K562 (cell line): ENCODE results near the gene REG4. TPM values are rescaled to one million over a fixed set of nuclear protein-coding genes. Genes with fewer than 3 reads are reported as not detected.
"Not testable (repeated sequence)": the region's sequence is repeated elsewhere in the genome, so short reads cannot be mapped to it uniquely, and the experiment has no call there.

Experiments used
- ATAC-seq: fragments of 200-7000 bp; cut with Tn5 transposase; 3 replicates; pipeline ENCODE4 v1.9.1; 2020; ENCODE audit warnings: moderate library complexity
- BruUV-seq: library from RNA; stranded (reverse); fragments of 400-500 nt; replicated peaks from 2 replicates; lab custom pipeline; 2021; lab: Mats Ljungman, UMichigan
- CTCF ChIA-PET: fragments of 300-600 bp; formaldehyde crosslinking; extraction: SDS; loops from one replicate; lab custom pipeline; 2021; ENCODE audit warnings: low intra/inter-chr PET ratio; lab: Yijun Ruan, JAX
- POLR2A ChIA-PET: fragments of 300-600, 350-650 bp; sonication (Branson Sonifier 250); formaldehyde crosslinking; extraction: SDS; loops from one replicate; lab custom pipeline; 2021; ENCODE audit warnings: antibody characterized with exemption, inconsistent platforms; lab: Yijun Ruan, JAX
- DNase-seq, 4 experiments: peaks; one replicate each; pipeline versions ENCODE4 v3.0.0 to v3.0.0-alpha.2; 2011 to 2018; ENCODE audit warnings: low spot score in 3 of 4, mixed read lengths in 3 of 4; ENCODE audit errors: extremely low read depth in 1 of 4
- FAIRE-seq: peaks from 2 replicates; lab custom pipeline; 2011; peaks lifted over from hg19 to GRCh38; lab: Jason Lieb, UNC
- H2AFZ ChIP-seq: 2 replicates; pipeline ENCODE4 v1.6.0; 2011; ENCODE audit warnings: low read depth, low read length, control low read depth, inconsistent platforms
- H3K27ac ChIP-seq: fragments of 200-600 bp; 3 replicates; pipeline ENCODE4 v1.8.0; 2011; ENCODE audit warnings: low read depth, mild to moderate bottlenecking, control low read depth, inconsistent platforms, low read length, moderate library complexity, mixed read lengths; ENCODE audit errors: extremely low read depth
- H3K27me3 ChIP-seq, 2 experiments: fragments of 300-600 bp in 1 of 2; 2 replicates in 1 of 2; 3 replicates in 1 of 2; pipeline versions ENCODE4 v1.6.0 to v1.8.0; 2011; ENCODE audit warnings: inconsistent platforms in 2 of 2, low read length in 2 of 2, mild to moderate bottlenecking in 1 of 2, mixed read lengths in 1 of 2, moderate library complexity in 1 of 2; ENCODE audit not compliant: control insufficient read depth in 2 of 2, insufficient read depth in 2 of 2
- H3K36me3 ChIP-seq: fragments of 300-600 bp; 3 replicates; pipeline ENCODE4 v1.8.0; 2011; ENCODE audit warnings: mild to moderate bottlenecking, low read length, inconsistent platforms; ENCODE audit not compliant: control insufficient read depth, insufficient read depth
- H3K4me1 ChIP-seq, 2 experiments: fragments of 200-600 bp in 1 of 2; replicated peaks in 1 of 2; 2 replicates in 1 of 2; 3 replicates in 1 of 2; pipeline versions ENCODE4 v1.5.1 to v1.8.0; 2011; ENCODE audit warnings: inconsistent platforms in 2 of 2, low read length in 2 of 2, mild to moderate bottlenecking in 1 of 2, mixed read lengths in 1 of 2, moderate library complexity in 1 of 2; ENCODE audit not compliant: control insufficient read depth in 2 of 2, insufficient read depth in 2 of 2
- H3K4me2 ChIP-seq: 2 replicates; pipeline ENCODE4 v1.6.1; 2011; ENCODE audit warnings: low read length, control low read depth, inconsistent platforms, mixed read lengths; ENCODE audit not compliant: insufficient read depth
- H3K4me3 ChIP-seq: fragments of 200-600 bp; sonication (generic), shearing (Covaris generic); 2 replicates; pipeline ENCODE4 v1.5.1; 2016; ENCODE audit warnings: control low read depth, inconsistent platforms
- H3K79me2 ChIP-seq: fragments of 200-600 bp; 3 replicates; pipeline ENCODE4 v1.8.0; 2011; ENCODE audit warnings: low read length, inconsistent platforms; ENCODE audit not compliant: control insufficient read depth, insufficient read depth
- H3K9ac ChIP-seq, 2 experiments: 2 replicates each; pipeline versions ENCODE4 v1.6.0 to v1.6.1; 2011; ENCODE audit warnings: low read depth in 2 of 2, low read length in 2 of 2, control low read depth in 1 of 2, inconsistent platforms in 1 of 2, mild to moderate bottlenecking in 1 of 2, mixed read lengths in 1 of 2; ENCODE audit not compliant: insufficient read depth in 1 of 2
- H3K9me1 ChIP-seq: one replicate; pipeline ENCODE4 v1.6.0; 2011; ENCODE audit warnings: inconsistent platforms, mild to moderate bottlenecking, low read length, moderate library complexity; ENCODE audit not compliant: control insufficient read depth, insufficient read depth
- H3K9me3 ChIP-seq: replicated peaks from 2 replicates; pipeline ENCODE4 v1.5.1; 2011; ENCODE audit warnings: low read depth, low read length, inconsistent platforms; ENCODE audit not compliant: control insufficient read depth, insufficient read depth
- H4K20me1 ChIP-seq: replicated peaks from 2 replicates; pipeline ENCODE4 v1.6.1; 2011; ENCODE audit warnings: low read length, inconsistent platforms, mixed read lengths; ENCODE audit not compliant: control insufficient read depth, insufficient read depth
- MTA1 ChIP-seq: fragments of 450-650 bp; IDR thresholded peaks from 2 replicates; pipeline ENCODE4 v1.6.1; 2017; ENCODE audit warnings: borderline replicate concordance
- NBN ChIP-seq: fragments of 450-650 bp; IDR thresholded peaks from 2 replicates; pipeline ENCODE4 v1.6.1; 2016; ENCODE audit warnings: low read depth, mild to moderate bottlenecking
- SRSF9 ChIP-seq: fragments of 200-400 bp; formaldehyde crosslinking; IDR thresholded peaks from 2 replicates; pipeline ENCODE4 v1.6.1; 2017; ENCODE audit warnings: low read depth, low read length, borderline replicate concordance
- TAF9B ChIP-seq: fragments of 450-650 bp; IDR thresholded peaks from 2 replicates; pipeline ENCODE4 v1.6.1; 2018; ENCODE audit warnings: mild to moderate bottlenecking; ENCODE audit not compliant: partially characterized antibody
- WGBS: fragments of 100-300 bp; shearing (Covaris generic); methylation state at CpG from one replicate; pipeline ENCODE4 v1.1.6; 2016; ENCODE audit warnings: low coverage, mixed read lengths; ENCODE audit not compliant: insufficient coverage; ENCODE audit errors: missing lambda C conversion rate; 5-methylcytosine and 5-hydroxymethylcytosine counted together
- in situ Hi-C: fragments of 300-500 bp; cut with MboI; formaldehyde crosslinking; loops from 4 replicates; pipeline ENCODE4 v1.15.0; 2018; ENCODE audit warnings: inconsistent platforms, mixed read lengths
- intact Hi-C: fragments of 100-400 bp; cut with micrococcal nuclease; formaldehyde crosslinking; loops from 2 replicates; pipeline ENCODE4 v1.14.2; 2022
- polyA plus RNA-seq, 8 experiments: library from polyadenylated mRNA; depleted of rRNA in 4 of 8; stranded (reverse) in 5 of 8; unstranded in 3 of 8; fragments of >200 nt; fragmentation: Nextera tagmentation in 2 of 8; fragmentation: Illumina TruSeq in 1 of 8; extraction: Ambion mirVana in 2 of 8; extraction: Trizol in 1 of 8; gene quantifications; 2 replicates each; pipeline versions ENCODE4 v1.2.1 to v1.2.3, GENCODE V29; 2011 to 2014; ENCODE audit warnings: inconsistent platforms in 1 of 8, missing spikeins in 1 of 8
- total RNA-seq, 7 experiments: library from RNA; depleted of rRNA in 6 of 7; stranded (reverse); fragments of >200 nt in 6 of 7; fragmentation: Illumina TruSeq in 2 of 7; extraction: Trizol in 2 of 7; gene quantifications; 2 replicates each; pipeline versions ENCODE4 v1.2.1 to v1.2.3, GENCODE V29; 2011 to 2021; ENCODE audit warnings: low replicate concordance in 1 of 7
- TF ChIP-seq, protein P1 (sequence below): fragments of 450-650 bp; IDR thresholded peaks from 2 replicates; pipeline ENCODE4 v1.7.0; 2016; ENCODE audit warnings: borderline replicate concordance

REG4 gene
- total and polyA plus RNA-seq, 9 of the 15 experiments (the other 6 are each of a cell fraction or from before 2014, with no cell fraction given) = not detected

DNA sequence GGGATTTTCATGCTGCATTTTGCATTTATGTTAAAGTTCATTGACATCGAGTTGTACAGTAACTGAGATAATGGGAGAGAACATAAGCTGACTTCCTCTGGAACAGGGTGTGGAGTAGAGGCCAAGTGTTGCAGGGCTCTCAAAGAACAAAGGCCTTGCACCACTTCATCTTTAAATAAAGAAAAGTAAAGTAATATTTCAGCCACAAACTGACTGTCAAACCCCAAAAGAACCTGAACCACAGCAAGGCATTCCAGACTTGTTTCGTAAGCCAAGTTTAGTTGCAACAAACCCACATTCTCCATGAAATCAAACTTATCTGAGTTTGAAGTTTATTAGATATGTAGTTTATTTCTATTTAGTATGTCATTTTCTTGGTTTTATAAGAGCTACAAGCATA, 23.5 kb downstream of the REG4 start:
- in situ Hi-C loops (no loop called here), intact Hi-C loops (no loop called here)
- TF ChIP-seq TAF9B = no peak
- no peak for TF ChIP-seq NBN
- TF ChIP-seq, protein P1, sequence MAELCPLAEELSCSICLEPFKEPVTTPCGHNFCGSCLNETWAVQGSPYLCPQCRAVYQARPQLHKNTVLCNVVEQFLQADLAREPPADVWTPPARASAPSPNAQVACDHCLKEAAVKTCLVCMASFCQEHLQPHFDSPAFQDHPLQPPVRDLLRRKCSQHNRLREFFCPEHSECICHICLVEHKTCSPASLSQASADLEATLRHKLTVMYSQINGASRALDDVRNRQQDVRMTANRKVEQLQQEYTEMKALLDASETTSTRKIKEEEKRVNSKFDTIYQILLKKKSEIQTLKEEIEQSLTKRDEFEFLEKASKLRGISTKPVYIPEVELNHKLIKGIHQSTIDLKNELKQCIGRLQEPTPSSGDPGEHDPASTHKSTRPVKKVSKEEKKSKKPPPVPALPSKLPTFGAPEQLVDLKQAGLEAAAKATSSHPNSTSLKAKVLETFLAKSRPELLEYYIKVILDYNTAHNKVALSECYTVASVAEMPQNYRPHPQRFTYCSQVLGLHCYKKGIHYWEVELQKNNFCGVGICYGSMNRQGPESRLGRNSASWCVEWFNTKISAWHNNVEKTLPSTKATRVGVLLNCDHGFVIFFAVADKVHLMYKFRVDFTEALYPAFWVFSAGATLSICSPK = no peak
- TF ChIP-seq SRSF9 = no peak
- no peak for TF ChIP-seq MTA1
- Histone ChIP-seq H3K4me2 (no peak overlapping the region), H3K9me1 (no peaks in the 10 kb centered on the region), H3K27ac (no peak overlapping the region), H4K20me1 (no peaks in the 10 kb centered on the region), H3K79me2 (no peaks in the 10 kb centered on the region), H3K9ac (no peak overlapping the region), H3K4me1 (no peaks in the 10 kb centered on the region), H3K36me3 (no peaks in the 10 kb centered on the region), H3K27me3 (peaks cover 6 to 13% of the 10 kb centered on the region in 2 experiments; a peak in 3 of 5 replicates), H3K4me3 (no peak overlapping the region), H2AFZ (no peak overlapping the region), H3K9me3 (no peaks in the 10 kb centered on the region)
- WGBS = 0% methylated on average over 2 of the region's 2 CpGs
- no TSS peak for BruUV-seq
- POLR2A ChIA-PET = no interaction called here
- DNase-seq (no peak), FAIRE-seq (no peak), ATAC-seq (no peak)
- CTCF ChIA-PET = no interaction called here

- H3K27ac ChIP-seq, ATAC-seq, H3K9ac ChIP-seq, FAIRE-seq, H3K79me2 ChIP-seq, CTCF ChIA-PET, H4K20me1 ChIP-seq, in situ Hi-C loops, H3K4me1 ChIP-seq, H3K36me3 ChIP-seq, H3K9me1 ChIP-seq, H3K4me3 ChIP-seq, H3K9me3 ChIP-seq, BruUV-seq, intact Hi-C loops, DNase-seq, H3K4me2 ChIP-seq, H2AFZ ChIP-seq: not testable (repeated sequence)
- peaks cover 7 to 19% of the 10 kb centered on the region in 2 experiments; a peak in 3 of 5 replicates for H3K27me3 ChIP-seq
- WGBS = 1% methylated on average over 4 of the region's 4 CpGs
- POLR2A ChIA-PET = interaction anchor here (0.6 to 0.7 kb wide), 2 partner anchors 21 to 138 kb away, joined by 3 read pairs; partner anchors contain the start of gene ZNF697
Observed at GRCh38 chr1:119786473-119787050, 24.7 kb downstream of the REG4 start.

DNA sequence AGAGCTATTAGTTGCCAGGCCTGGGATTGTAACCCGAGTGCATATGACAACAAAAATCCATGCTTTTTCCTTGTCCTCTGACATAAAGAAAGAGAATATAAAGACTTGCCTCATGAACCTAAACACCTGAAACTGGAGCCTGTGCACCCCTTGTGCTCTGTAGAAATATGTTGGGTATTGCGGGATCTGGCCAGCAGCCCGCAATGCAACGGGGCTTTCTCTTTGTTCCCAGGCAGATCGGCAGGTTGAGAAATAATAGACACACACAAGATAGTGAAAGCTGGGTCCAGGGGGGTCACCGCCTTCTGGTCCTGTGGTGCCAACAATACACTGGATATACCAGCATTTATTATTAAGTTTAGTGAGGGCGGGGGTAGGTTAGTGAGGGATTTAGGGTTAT, 25.2 kb downstream of the REG4 start:
- H3K27ac ChIP-seq, H3K4me1 ChIP-seq, H3K9me1 ChIP-seq, in situ Hi-C loops, H3K4me2 ChIP-seq, BruUV-seq, H4K20me1 ChIP-seq, H3K9me3 ChIP-seq, FAIRE-seq, H3K4me3 ChIP-seq, DNase-seq, intact Hi-C loops, H3K79me2 ChIP-seq, ATAC-seq, H2AFZ ChIP-seq, CTCF ChIA-PET, H3K36me3 ChIP-seq, H3K9ac ChIP-seq: not testable (repeated sequence)
- peaks cover 9 to 17% of the 10 kb centered on the region in 2 experiments; a peak in 3 of 5 replicates for H3K27me3 ChIP-seq
- WGBS = 2% methylated on average over 6 of the region's 7 CpGs
- POLR2A ChIA-PET = interaction anchor here (0.6 to 0.7 kb wide), 2 partner anchors 22 to 138 kb away, joined by 3 read pairs; partner anchors contain the start of gene ZNF697
